GM18951 (cell line): ENCODE data around the gene SAP30BP.

Source experiments
- POLR2A ChIP-seq: IDR thresholded peaks from 4 replicates; pipeline ENCODE4 v1.6.1; 2011; ENCODE audit warnings: mild to moderate bottlenecking; ENCODE audit not compliant: insufficient read length, insufficient read depth; ENCODE audit errors: extremely low read depth
- in situ Hi-C: fragments of 300-500 bp; cut with MboI; formaldehyde crosslinking; loops from one replicate; pipeline ENCODE4 v1.12.0; 2022; ENCODE audit warnings: low sequenced_read_pairs, mixed read lengths, inconsistent platforms; ENCODE audit not compliant: unreplicated experiment

Gene SAP30BP

DNA sequence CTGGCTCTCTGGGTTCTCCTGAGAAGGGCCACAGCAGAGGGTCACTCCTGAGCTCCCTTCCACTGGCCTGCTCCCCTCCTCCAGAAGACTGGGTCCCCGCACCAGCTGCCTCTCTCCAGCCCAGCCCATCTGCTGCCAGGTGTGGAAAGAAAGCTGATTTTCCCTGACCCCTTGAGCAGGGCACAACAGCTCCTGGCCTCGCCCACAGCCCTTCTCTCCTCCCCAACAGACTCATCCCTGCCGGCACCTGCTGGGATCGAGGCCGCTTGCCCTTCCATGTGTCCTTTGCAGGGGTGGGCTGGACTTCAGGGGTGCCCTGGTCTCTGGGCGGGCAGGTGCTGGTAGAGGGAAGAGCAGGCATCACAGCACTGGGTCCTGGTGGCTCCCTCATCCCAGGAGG is 38.7 kb upstream of the SAP30BP start:
- TF ChIP-seq POLR2A, result no peak
- in situ Hi-C loops, result no loop called here

DNA sequence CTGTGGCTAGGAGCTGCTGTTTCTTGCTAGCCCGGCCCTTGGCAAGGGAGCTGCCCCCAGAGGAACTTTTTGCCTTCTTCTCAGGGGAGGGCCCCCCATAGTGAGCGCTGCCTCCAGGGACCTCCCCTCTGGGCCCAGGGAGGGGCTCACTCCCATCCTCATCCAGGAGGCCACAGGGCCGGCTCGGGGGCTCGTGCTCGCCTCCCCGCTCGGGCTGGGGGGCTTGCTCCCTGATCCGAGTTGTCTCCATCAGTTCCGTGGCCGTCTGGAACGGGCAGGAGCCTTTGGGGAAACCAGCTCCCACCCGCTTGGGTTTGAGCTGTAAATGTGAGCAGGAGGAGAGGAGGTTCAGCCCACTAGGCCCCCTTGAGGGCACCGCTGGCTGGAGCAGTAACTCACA is 38.0 kb upstream of the SAP30BP start:
- no peak for TF ChIP-seq POLR2A
- in situ Hi-C loops, result no loop called here

DNA sequence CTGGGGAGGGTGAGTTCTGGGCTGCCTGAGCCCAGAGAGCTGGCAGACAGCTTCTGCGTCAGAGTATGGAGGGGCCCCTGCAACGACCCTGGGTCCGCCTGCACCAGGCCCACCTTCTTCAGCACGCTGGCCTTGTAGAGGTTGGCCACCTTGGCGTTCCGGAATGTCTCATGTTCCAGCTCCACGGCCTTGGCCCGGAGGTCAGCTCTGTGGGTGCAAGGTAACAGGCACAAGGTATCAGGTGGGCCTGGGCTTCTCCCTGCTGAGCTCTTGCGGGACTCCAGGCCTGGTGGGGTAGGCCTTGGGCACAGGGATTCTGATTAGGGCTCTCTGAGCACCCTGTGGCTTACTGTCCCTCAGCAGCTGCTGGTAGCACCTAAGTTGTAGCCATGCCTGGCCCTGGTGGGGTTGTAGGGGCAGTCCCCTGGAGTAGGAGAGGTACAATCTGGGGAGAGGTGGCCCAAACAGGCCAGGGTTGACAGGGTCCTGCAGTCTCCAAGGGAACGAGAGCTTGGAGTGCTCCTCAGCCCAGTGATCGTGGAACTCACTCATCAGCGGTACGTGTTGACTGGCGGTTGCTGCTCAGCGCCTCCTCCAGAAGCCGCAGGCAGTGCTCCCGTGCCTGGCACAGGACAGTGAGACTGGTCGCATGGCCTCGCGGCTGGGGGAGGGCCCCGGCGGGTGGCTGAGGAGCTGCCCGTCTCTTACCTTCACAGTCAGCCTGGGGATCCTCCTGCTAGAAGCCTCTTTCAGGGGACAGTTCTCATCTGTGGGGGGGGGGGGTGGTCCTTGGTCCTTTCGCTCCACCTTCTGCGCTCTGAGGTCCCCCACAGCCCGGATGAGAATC is 36.8 kb upstream of the SAP30BP start:
- TF ChIP-seq POLR2A, result no peak
- in situ Hi-C loops, result no loop called here

DNA sequence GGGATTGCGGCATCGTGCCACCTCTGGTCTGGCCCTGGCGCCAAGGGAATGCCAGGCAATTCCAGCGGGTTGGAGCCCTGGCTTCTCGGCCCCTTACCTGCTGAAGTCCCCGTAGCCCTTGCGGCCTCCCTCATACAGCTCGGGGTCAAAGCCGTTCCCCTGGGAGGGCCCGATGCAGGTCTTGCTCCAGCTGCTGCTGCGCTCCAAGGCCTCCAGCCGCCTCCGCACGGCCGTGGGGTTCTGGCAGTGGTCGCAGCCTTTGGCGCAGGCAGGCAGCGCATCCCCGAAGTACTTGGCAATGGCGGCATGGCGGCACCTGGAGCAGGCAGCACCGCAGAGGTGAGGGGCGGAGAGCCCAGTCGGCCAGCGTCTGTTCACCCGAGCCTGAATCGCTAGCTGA is 35.8 kb upstream of the SAP30BP start:
- in situ Hi-C loops, result no loop called here
- no peak for TF ChIP-seq POLR2A

DNA sequence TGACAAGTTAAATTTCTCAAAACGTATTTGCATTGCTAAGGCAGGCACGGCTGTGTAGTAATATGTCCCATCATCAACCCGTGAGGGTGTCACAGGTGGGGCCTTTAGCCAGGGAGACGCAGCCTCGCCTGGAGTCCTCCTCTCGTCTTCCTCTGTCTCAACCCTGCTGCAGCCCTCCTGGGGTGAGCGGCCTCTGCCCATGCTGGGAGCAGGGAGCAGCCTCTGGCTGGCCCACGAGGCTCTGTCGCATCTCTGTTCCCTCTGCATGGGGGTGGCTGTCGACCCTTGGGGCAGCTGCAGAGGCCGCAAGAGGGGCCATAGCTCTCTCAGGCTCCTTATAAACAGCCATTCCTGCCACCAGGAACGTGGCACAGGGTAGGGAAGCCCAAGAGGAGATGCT is 34.7 kb upstream of the SAP30BP start:
- in situ Hi-C loops, result no loop called here
- TF ChIP-seq POLR2A, result no peak

DNA sequence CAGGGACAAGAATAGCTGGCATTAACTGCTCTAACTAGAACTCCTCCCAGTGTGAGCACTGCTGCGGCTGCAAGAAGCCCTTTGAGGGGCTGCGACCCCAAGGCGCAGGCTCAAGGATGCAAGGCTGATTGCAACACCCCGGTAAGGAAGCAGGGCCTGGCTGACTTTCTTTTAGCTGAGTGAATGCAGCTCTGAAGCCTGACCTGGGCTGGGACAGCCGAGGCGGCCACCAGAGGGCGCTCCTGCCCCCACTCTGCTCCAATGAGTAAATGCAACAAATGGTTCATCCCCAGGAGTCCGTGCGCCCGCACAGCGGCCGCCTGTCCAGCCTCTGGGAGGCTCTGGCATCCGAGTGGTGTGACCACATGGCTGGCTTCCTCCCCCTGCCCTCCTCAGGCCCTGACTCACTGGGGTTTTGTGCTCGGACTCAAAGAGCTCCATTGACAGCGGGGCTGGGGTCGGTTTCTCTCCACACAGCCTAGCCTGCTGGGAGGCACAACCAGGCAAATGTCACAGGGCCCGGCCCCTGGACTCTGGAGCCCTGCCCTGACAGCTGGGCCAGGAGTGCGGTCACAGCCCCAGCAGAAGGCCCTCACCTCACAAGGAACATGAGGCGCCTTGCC is 34.2 kb upstream of the SAP30BP start, which contains the start of gene SMIM5:
Gene SMIM5 (plus strand): TSS at position 572 of the 623 bp plus-strand sequence. CDS start 6,768 bp downstream, outside the sequence.
- TF ChIP-seq POLR2A, result no peak
- in situ Hi-C loops, result no loop called here

DNA sequence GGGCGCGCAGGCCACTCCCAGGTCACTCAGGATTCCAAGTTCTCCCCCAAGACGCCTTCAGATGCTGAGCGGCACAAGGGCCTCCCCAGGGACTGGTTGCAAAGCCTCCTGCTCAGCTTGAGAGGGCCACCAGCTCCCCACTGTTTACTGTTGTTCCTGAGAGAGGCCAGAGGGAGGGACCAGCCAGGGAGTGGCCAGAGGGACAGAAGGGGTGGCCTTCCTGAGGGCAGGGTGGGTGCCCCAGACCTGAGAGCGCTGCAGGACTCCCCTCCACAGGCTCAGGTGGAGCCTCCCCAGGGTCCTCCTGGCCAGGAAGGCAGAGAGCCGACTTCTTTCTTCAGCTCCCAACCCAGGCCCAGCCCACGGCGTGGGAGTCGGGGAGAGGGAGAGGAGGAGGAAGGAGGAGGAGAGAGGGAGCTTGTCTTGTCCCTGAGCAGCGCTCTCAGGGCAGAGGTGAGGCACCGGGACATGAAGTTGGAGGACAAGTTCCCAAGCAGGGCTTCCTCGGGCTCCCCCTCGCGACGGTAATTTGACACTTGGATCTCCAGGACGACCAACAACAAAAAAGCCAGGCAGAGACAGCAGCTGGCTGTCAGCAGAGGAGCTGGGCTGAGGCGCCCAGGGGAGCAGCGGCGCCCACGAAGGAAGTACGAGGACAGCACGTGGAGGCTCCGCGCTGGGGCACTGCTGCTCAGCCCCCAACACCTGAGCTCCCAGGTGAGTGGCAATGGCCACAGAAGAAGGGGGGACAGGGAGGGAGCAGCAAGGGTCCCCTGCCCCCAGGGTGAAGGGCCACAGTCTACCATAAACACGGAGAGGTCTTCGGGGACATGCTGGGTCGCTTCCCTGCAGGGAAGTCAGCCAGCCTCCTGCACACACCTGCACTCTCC is 33.4 kb upstream of the SAP30BP start:
- no peak for TF ChIP-seq POLR2A
- in situ Hi-C loops, result no loop called here

DNA sequence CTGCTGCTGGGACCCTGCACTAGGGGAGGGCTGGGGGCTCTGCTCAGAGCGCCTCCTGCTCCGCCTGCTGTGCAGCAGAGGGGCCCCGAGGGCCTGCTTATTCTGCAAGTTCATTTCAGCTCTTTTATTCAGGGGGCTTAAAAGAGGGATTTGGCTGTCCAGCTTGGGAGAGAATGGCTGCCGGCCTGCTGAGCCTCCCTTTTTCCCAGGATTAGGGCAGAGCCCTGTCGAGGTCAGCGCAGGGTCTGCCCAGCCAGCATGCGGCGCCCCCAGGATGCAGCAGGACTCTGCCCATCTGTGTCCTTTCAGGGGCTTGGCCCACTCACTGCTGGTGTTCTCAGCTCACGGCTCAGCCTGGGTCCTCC is 32.8 kb upstream of the SAP30BP start:
- TF ChIP-seq POLR2A, result no peak
- in situ Hi-C loops, result no loop called here

DNA sequence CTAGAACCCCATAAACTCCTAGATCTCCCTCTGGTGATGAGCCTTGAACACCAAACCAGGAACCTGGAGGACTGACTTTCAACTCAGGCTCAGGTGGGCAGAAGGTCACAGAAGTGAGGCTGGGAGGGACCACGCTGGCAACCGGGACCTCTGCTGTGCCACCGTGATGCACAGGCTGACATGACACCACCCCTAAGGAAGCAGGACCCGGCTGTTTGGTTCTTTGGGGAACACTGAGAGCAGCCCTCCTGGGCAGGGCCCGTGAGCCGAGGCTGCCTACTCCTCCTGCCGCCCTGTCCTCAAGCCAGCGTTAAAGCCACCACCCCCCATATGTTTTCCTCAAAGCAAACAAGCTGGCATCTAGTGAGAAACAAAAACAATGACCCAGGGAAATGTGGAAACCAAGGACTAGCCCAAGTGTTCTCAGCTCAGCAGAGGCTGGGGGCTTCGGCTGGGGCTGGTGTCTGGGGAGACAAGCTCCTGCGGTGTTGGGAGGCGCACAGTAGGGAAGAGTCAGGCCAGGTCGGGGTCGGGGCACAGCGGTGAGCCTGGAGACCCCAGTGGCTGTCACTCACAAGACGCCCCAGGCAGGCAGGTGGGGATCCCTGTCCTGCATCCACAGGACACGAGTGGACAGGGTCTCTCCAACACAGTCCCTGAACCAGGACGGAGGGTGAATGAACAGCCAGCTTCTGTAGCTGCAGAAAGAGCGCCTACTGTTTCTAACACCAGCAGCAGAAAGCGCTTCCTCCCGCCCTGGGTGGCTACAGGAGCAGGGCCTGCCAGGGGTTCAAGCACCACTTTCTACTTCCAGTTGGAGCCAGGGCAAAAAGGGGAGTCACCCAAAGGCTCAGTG is 32.2 kb upstream of the SAP30BP start:
- in situ Hi-C loops, result loop anchor here (5.0 kb wide), 1 partner anchor 122 kb away; no protein-coding TSS in a partner anchor
- TF ChIP-seq POLR2A, result no peak

DNA sequence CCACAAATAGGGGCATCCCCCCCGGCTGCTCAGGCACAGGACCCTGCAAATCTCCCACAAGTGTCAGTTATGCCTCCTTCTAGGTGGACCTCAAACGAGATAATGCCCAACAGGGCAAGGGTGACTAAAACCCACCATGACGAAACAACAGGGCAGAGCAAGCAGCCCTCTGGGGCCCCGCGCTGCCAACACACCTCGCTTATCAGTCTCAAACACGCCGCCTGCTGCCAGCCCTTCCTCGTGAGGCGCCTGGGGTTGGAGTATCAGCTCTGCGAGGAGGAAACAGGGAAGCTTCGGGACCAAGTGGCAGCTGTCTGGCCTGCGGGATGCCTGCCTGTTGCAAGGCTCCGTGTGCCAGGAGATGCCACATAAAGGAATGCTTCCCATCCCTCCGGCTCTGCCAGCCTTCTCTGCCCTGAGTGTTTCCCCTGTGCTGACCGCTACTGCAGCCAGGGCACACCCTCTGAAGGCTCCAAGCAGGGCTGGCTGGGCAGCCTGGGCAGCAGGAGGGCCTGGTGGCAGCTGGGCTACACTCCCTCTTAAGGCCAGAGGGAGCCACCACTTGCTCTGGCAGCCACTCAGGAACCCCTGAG is 31.4 kb upstream of the SAP30BP start:
- in situ Hi-C loops, result loop anchor here (5.0 kb wide), 1 partner anchor 122 kb away; no protein-coding TSS in a partner anchor
- no peak for TF ChIP-seq POLR2A

DNA sequence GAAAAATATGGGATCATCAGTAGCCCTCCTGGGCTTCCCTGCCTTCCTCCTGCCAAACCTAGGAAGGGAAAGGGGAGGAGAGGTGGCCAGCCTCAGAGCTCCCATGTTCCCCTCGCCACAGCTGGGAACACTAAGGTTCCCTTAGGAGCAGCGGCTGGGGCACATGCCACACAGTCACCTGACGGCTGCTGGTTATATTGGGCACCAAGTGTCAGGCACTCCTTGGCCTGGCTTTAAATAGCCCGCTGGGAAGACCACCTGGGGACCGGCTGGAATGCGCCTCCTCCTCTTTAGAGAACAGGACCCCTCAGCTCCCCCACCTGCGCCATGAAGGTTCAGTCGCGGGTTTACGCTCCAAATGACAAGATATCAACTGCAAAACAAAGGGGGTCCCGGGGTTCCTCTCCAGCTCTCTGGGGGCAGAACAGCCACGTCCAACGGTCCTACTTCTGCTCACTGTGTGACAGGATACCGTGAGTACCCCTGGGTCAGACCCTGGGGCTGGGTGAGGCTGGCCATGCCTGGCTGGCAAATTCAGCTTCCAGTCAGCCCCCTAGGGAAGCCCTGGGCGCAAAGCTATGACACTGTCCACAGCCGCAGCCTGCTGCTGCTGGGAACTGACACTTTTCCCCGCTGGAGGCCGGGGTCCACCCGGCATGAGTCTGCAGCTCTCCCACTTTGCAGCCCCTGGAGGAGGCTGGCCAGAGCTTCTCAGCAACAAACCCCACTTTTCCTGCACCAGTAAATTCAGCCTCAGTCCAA is 30.6 kb upstream of the SAP30BP start:
- no peak for TF ChIP-seq POLR2A
- in situ Hi-C loops, result loop anchor here (5.0 kb wide), 1 partner anchor 121 kb away; no protein-coding TSS in a partner anchor

DNA sequence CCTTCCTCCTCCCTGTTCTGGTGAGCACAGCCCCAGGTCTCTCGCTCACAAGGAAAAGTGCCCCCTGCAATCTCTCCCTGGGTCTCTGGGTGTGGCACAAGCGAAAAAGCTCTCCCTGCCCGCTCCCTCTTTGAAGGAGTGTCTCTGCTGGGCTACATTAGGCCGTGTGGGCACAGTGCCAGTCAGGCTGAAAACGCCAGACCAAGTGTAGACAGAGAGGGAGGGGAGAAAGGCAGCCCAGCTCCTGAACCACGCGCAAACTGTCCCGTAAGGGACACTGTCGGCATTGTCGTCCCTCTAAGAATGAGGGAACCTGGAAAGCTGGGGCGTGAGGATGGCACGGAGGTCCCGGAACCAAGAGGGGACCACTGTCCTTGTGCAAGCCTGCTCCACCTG is 30.0 kb upstream of the SAP30BP start:
- TF ChIP-seq POLR2A, result no peak
- in situ Hi-C loops, result loop anchor here (5.0 kb wide), 1 partner anchor 120 kb away; no protein-coding TSS in a partner anchor
